ENCODE results near the gene FSTL5. TPM values are rescaled to one million over a fixed set of nuclear protein-coding genes. Genes with fewer than 3 reads are reported as not detected.

Gene FSTL5
- total and polyA plus RNA-seq, 2 donors (not counting 3 experiments of a cell fraction or from before 2014, with no cell fraction given), result 1.3 to 1.9 TPM

- ChIA-PET POLR2A (no interaction called here), CTCF (interaction anchor here (1.7 kb wide), 1 partner anchor 14 kb away, joined by 3 read pairs; no protein-coding TSS in a partner anchor)
- TF ChIP-seq GATA2 (IDR thresholded peaks at IDR 0.05; ENCODE audit: insufficient read depth, insufficient read length, low read depth, low read length), result no peak
- TF ChIP-seq MYC (IDR thresholded peaks at IDR 0.05; ENCODE audit: low read depth, low read length), result no peak
- TF ChIP-seq POLR2AphosphoS5 (IDR thresholded peaks at IDR 0.05; ENCODE audit: insufficient read depth, low read depth, low read length), result no peak
- TF ChIP-seq JUN (IDR thresholded peaks at IDR 0.05; ENCODE audit: borderline replicate concordance, insufficient read depth, insufficient read length, low read depth), result no peak
- TF ChIP-seq CTCF (IDR thresholded peaks at IDR 0.05; ENCODE audit: extremely low read depth in 1 of 2, insufficient read depth in 1 of 2, low read depth in 1 of 2, low read length in 2 of 2), result no peak
- no peak for TF ChIP-seq FOS (IDR thresholded peaks at IDR 0.05; ENCODE audit: borderline replicate concordance, insufficient read depth, low read length)
- TF ChIP-seq MAX (IDR thresholded peaks at IDR 0.05; ENCODE audit: insufficient read depth, insufficient read length), result no peak
- TF ChIP-seq POLR2A (IDR thresholded peaks at IDR 0.05; ENCODE audit: low read depth, low read length), result no peak
- TF ChIP-seq EZH2 (IDR thresholded peaks at IDR 0.05; ENCODE audit: borderline replicate concordance, low read depth, low read length, severe bottlenecking), result no peak
- intact Hi-C loops (cut with micrococcal nuclease) (no loop called here), dilution Hi-C loops (cut with MboI; ENCODE audit: extremely low pct_ligation_motif_present, low sequenced_read_pairs) (no loop called here)
- Histone ChIP-seq H3K36me3 (ENCODE audit: control insufficient read depth in 2 of 2, extremely low read depth in 1 of 2, insufficient read depth in 2 of 2, low read length in 2 of 2) (no peaks in the 10 kb centered on the region), H3K9me1 (replicated peaks; ENCODE audit: control insufficient read depth, extremely low read depth, insufficient read depth, low read length) (no peaks in the 10 kb centered on the region), H3K27ac (ENCODE audit: insufficient read depth, low read depth, low read length) (no peak overlapping the region), H4K20me1 (replicated peaks; ENCODE audit: control insufficient read depth, extremely low read depth, insufficient read depth, low read length) (no peaks in the 10 kb centered on the region), H3K4me1 (ENCODE audit: control insufficient read depth, extremely low read depth, insufficient read depth, low read length) (no peaks in the 10 kb centered on the region), H3K4me2 (ENCODE audit: insufficient read depth, low read length) (no peak overlapping the region), H3K79me2 (ENCODE audit: control insufficient read depth, insufficient read depth, low read length) (no peaks in the 10 kb centered on the region), H3K4me3 (replicated peaks in 1 of 3; ENCODE audit: insufficient read depth in 1 of 3, low read depth in 1 of 3, low read length in 3 of 3) (no peak overlapping the region), H3K9me3 (replicated peaks; ENCODE audit: control insufficient read depth, insufficient read depth, low read length) (no peaks in the 10 kb centered on the region), H2AFZ (ENCODE audit: low read depth, low read length) (no peak overlapping the region), H3K9ac (replicated peaks; ENCODE audit: extremely low read depth, insufficient read depth, low read length) (no peak overlapping the region), H3K27me3 (ENCODE audit: control insufficient read depth in 2 of 2, insufficient read depth in 2 of 2, low read length in 2 of 2) (no peaks in the 10 kb centered on the region)
- no TSS peak for BruUV-seq (replicated peaks)
- FAIRE-seq, result no peak
- no peak for DNase-seq (ENCODE audit: low read depth, low spot score)
These were observed 256.2 kb downstream of the FSTL5 start for GRCh38 chr4:161907590-161907955.

All from endothelial cell of umbilical vein (primary cell).